HG03432 (cell line): ENCODE results near the gene JUP.

Experiments
- ATAC-seq: cut with Tn5 transposase; IDR thresholded peaks from one replicate; pipeline ENCODE4 v1.9.1; 2021; ENCODE audit warnings: mild to moderate bottlenecking, moderate library complexity; ENCODE audit not compliant: unreplicated experiment

The JUP gene

DNA sequence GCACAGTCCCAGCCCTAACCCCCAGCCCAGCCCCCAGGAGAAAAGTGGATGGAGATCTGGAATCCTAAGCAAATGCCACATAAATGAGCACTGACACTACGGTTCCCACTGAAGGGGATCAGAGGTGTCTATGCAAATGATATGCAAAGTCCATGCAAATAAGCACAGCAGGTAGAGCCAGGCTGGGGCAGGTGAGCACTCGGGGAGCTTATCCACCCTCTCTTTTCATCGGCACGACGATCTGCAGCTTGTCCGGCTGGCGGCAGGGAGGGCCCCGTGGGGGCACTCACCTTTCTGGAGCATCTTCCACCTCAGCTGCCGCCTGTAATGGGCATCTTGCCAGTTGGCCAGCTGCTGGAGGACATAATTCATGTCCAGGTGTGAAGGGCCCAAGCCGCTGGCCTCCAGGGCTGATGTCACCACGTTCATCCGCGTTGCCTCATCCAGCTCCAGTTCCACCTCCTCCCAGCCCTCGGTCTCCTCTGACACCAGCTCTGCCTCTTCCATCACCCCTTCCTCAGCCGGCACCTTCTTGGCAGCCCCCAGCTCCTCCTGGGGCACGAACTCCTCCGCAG lies 61.9 kb downstream of the JUP start:
- no peak for ATAC-seq

DNA sequence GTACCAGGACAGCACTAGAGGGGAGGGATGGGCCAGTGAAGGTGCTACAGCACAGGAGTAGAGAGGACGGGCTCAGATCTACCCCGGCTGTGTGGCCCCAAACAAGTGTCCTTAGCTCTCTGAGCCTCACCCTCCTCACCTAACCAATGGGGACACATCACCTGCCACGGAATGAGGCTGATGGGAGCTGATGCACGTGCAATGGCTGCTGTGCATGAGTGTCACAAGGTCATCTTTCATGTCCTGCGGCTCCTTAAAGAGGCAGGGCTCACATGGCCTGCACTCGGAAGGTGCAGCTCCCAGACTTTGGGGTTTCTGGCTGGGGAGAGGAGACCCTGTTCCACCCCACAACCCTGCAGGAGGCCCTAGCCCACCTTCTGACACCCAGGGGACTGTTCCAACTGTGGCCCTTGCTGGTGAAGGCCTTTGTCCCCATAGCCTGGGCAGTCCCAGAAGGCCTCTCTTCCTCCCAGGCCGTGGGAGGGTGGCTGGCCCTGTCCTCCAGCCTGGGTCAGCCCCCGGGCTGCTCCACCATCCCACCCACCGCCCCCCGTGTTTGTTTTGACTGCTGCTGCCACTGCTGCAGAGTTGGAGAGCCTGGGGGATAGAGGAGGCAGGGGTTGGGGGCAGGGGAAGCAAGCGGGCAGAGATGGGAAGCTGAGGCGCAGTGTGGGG lies 62.6 kb downstream of the JUP start:
- ATAC-seq = no peak

DNA sequence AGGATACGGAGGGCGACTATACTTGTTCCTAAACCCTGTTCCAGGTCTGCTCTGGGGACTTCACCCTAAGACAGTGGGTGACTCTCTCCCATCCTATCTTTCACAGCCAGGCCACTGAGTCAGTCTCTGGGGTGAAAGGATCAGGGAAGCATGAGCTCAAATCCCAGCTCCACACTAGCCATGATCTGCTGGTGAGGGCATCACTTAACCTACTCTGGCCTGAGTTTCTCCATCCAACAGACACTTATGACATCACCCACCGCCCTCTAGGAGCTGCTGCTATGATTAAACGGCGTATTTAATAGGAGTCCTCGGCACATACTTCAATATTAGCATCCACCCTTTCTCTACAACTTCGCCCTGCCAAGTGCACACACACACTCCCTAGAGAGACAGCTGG lies 64.3 kb downstream of the JUP start:
- no peak for ATAC-seq

DNA sequence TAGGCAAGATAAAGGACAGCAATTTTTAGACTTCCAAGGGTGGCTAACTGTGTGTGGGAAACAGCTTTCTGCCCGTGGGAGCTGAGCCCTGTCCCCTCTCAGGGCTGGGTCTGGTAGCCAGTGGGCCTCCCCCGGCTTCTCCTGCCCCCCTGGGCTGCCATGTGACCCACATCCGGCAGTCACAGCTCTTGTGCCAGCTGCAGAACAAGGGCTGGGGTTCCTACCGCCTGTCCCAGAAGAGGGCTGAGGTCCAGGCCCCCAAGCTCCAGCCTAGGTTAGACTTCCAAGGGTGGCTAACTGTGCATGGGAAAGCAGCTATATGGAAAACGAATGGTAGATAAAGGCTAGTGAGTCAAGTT lies 68.2 kb downstream of the JUP start:
- ATAC-seq = no peak

DNA sequence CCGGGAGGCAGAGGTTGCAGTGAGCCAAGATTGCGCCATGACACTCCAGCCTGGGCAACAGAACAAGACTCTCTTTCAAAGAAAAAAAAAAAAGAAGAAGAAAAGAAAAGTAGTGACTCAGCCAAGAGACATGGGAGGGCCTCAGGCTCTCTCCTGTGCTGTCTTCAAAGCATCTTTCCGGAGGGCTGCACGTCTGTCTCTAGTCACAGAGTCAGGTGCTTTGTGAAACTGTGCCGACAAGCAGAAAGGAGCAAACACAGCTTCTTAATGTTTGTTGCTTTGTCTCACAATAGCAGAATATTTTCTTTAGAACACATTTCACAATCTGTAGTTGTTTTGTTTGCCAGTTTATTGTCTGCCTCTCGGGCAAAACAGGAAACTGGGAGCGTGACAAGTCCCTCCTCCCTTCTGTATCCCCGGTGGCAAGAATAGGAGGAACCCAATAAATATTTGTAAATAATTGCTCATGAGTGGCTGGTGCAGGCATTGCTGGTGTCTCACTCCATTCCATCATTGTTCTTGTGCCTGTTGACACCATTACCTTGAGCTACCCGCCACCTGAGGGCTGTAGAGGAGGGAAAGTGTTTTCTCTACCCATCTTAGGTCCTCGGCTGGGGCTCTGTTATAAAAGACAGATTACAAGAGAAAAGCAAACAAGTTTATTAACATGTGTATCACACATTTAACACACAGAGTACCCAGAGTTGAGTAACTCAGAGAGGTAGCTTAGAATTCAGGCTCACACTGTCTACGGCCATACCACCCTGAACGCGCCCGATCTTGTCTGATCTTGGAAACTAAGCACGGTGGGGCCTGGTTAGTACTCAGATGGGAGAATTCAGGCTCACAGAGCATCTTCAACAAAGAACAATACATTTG lies 68.9 kb downstream of the JUP start:
- ATAC-seq = no peak

DNA sequence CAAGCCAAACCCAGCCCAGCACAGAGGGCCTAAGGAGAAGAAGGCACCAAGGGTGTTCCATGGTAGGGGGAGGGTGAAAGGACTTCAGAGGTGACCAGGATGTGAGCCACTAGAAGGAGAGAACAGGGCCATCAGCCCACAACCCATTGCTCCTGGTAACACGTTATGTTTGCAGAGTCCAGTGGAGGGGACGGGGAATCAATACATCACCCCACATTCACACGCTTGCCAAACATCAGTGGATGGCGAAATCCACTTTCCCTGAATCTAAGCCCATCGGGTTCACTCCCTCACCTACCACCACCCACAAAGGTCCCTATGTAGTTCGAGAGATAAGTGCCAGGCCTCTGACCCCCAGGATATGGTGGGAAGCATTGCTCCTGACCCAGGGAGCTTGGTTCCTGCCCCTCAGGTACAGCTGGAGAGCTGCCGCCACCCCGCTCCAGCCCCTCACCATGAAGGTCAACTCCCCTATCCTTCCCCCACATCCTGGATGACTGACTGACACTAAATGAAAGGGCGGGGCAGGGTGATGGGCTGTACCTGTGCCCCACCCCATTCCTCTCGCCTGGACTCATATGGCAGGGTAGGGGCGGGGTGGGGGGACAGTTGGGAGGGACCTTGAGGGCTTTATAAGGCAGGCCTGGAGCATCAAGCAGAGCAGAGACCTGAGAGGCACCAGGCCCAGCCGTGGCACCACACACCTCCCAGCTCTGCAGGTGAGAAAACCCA lies 74.7 kb downstream of the JUP start, which contains the start of gene GAST:
Gene GAST (plus strand): TSS at position 663 of the 732 bp plus-strand sequence. CDS start 3,106 bp downstream, outside the sequence.
- no peak for ATAC-seq

DNA sequence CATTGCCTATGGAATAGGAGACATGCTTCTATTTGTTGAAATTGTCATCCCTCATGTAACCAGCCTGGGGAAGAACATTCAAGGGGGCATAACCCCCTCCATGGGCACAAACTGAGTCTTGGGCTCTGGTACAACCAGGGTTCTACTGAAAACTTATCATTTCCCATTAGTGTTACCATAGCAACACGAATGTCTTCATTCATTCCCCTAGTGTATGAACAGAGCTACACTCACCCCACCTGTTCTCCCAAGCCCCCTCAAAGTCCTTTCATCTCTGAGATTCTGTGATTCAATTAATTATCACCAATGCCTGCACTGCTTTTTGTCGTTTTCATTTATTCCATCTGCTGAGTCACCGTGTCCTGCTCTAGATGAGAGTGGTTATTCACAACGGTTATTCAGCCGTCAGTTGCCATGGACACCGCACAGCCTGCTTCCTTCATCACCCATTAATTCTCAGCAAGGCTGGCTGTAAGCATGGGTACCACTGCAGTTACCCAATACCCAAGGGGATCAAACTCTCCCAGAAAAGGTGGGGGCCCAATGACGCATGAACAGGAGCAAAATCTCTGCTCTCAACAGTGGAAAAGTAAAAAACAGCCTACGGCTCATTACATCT lies 75.9 kb downstream of the JUP start:
- no peak for ATAC-seq

DNA sequence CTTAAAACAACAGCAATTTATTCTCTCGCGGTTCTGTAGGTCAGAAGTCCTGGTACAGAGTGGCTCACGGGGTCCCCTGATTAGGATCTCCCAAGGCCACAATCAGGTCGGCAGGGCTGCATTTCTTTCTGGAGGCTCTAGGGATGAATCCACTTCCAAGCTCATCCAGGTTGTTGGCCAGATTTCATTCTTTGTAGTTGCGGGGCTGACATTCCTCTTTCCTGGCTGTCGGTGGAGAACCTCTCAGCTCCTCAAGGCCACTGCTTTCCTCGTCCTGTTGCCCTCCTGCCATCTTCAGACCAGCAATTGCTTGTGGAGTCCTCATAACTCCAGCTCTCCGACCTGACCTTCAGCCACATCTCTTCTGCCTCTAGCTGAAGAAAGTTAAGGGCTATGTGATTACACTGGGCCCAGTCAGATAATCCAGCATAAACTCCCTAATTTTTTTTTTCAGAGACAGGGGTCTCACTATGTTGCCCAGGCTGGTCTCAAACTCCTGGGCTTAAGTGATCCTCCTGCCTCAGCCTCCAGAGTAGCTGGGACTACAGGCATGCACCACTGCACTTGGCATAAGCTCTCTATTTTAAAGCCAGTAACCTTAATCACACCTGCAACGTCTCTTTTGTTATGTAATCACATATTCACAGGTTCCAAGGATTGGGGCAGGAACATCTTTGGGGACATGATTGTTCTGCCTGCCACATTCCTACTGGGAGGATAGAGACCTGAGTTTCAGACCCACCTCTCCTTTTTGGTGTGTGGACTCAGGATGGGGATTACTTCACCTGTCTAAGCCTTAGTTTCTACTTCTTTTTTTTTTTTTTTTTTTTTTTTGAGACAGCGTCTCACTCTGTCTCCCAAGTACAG lies 78.5 kb downstream of the JUP start:
- ATAC-seq = no peak

DNA sequence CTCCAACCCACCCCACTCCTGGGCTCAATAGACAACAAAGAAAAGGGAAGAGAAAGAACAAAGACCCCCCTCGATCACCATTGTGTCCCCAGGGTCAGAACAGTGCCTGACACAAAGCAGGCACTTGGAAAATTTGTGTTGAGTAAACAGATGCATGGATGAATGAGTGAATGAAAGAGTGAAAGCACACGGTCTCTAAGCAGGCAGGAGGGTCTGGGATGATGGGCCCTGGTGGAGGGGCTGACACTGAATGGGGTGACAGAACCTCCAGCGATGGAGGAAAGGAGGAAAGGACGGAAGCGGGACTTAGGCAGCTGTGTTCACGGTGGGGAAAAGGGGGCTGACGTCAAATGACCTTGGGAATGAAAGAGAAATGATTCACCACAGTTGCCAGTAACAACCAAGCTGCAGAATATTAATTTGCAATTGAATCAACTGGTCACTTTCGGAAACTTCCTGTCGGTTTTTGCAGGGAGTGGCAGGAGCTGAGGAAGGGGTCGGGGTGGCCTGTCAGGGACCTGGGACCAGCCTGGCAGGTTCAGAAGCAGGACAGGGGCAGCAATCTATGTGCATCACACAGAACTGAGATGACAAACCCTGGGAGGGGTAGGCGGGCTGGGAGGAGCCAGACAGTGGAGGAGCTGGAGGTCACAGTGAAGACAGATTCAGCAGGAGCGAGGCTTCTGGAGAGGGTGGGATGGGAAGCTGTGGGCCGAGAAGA lies 81.1 kb downstream of the JUP start:
- no peak for ATAC-seq
